ENCODE data around the gene FLCN.
"Not testable (repeated sequence)": the region's sequence is repeated elsewhere in the genome, so short reads cannot be mapped to it uniquely, and the experiment has no call there.

FLCN gene

DNA sequence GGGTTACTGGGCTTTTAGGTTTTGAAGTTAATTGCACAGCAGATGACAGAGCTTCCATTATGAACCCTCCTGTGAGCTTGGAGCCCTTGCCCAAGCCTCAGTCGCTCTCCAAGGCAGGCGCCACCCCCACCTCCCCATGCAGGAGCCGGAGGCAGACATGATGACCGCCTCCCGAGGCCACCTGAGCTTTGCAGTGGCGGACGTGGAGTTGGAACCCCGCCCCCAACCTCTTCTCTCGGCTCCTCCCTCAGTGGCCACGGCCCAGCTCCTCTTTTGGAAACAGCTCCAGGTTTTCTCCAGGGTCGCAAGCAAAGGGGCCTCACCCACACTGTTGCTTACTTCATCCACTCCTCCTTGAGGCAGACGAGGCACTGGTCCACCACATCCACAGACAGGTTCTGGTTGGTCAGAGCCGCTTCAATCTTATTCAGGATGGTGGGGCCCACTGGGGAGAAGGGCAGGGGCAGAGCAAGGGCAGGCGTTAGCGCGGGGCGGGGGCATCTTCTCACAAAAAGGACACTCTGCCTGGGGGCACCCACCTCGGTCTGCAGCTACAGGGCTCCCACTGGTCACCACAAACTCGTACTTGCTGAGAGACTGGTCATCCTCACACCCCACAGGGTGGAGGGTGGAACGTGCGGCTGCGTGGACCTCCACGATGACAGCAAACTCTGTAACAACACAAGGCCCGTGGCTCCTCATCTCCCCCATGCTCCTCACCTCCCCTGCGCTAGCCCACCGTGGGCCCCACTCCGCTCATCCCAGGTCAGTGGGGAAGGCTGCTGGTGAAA lies 22.1 kb downstream of the FLCN start:
- no peak for DNase-seq (ENCODE audit: low read depth in 1 of 2, low spot score in 1 of 2)

DNA sequence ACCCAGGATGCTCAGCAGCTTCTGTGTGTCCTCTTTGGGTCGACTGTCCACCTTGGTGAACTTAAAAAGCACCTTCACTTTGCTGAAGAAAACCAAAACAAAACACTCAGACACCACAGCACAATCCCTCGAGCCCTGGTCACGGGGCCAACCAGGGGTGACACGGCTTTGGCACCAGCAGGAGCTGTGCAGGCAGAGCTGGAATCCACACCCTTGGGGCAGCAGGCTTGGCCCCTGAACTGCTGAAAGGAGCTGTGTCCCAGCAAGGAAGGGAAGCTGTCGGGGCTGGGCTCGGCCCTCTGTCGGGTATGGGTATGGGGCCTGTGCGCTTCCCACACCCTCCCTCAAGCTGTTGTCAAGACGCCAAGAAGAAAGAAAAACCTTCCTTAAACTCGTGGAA lies 23.2 kb downstream of the FLCN start:
- no peak for DNase-seq (ENCODE audit: low read depth in 1 of 2, low spot score in 1 of 2)

DNA sequence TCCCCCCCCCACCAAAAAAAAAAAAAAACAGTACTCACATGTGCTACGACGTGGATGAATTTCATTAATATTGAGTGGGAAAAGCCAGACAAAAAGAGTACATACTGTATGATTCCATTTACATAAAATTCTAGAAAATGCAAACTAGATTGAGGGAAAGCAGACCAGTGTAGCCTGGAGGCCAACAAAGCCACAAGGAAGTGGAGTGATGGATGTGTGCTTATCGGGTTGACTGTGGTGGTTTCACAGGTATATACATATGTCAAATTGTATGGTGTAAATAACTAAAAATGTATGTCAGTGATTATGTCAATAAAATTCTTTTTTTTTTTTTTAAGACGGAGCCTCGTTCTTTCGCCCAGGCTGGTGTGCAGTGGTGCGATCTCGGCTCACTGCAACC lies 29.0 kb downstream of the FLCN start:
- DNase-seq (ENCODE audit: low read depth in 1 of 2, low spot score in 1 of 2): no peak

DNA sequence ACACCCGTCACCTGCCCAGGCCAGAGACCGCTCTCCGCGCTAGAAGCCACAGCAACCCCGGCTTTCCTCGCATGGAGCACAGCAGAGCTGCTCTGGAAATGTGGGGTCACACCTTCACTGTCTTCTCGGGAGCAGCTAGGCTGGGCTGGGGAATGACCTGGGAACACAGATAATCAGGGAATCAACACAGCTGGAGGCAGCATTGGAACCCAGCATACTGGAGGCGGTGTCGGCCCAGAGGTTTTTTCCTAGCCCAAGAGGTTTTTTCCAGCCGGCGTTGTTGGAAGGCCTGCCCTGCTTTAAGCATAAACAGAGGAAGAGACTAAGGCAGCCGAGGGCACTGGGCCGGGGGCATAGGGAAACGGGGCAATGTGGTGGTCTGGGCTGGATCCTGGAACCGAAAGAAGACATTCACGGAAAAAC lies 30.0 kb downstream of the FLCN start:
- no peak for DNase-seq (ENCODE audit: low read depth in 1 of 2, low spot score in 1 of 2)

DNA sequence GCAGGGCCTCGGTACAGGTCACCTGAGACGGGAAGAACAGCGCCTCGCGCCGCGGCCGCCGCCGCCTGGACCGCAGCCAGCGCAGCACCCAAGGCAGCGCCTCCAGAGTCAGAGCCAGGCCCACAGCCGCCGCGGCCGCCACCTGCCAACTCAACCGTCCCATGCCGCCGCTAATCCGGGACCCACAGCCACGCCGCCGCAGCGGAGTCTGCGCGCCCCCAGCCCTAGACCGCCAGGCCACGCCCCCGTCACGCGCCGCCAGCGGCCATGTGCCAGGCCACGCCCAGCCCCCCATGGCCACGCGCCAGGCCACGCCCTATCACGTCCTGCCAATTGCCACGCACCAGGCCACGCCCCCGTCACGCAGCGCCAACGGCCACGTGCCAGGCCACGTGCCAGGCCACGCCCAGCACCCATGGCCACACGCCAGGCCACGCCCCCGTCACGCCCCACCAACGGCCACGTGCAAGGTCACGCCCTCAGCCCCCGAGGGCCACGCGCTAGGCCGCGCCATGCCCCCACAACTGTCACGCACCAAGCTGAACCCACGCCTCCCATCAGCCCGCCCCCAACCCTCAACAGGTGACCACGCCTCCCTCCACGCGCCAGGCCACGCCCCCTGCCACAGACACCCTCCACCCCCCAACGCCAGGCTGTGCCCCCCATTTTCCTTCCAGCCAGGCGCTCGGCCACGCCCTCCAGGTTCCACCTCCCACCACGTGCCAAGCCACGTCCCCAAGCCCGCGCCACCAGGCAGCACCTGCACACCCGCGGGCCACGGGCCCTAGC lies 30.6 kb downstream of the FLCN start, which contains the start of gene PLD6:
PLD6 (minus strand) TSS at position 210 of the 789 bp plus-strand sequence; CDS start at position 163, 47 bp downstream.
- peak; percentile 82 to 90 for DNase-seq (ENCODE audit: low read depth in 1 of 2, low spot score in 1 of 2)

DNA sequence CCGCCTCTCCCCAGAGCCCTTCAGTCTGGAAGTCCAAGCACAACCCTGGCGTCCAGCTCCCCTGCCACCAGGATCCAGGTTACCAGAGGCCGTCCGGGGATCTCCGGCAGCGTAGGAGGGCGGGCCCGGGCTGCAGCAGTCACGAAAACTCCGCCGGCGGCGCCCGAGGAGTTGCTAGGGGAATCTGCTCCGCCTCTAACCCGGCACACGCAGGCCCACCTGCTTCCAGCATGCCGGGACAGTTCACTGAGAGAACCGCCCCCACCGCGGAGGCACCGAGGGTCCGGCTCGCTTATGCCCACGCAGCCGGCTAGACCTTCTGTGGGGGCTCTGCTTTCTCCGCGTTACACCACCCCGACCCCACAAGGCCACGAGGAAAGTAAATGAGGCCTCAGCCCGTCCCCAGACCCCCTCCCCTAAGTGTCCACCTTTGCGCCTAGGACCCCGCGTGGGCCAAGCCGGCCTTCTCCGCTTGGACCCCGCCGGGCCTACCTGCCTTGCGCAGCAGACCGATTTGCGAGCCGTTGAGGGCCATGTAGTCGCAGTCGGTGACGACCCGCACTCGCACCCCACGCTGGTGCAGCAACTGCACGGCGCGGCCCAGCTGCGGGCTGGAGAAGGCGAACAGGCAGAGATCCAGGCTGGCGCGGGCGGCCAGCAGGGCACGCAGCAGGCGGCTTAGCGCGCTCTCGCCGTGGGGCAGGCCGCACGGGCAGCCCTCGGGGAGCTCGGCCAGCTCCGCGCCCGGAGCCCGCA lies 31.4 kb downstream of the FLCN start:
- DNase-seq (ENCODE audit: low read depth in 1 of 2, low spot score in 1 of 2): peak; percentile 35 to 49

DNA sequence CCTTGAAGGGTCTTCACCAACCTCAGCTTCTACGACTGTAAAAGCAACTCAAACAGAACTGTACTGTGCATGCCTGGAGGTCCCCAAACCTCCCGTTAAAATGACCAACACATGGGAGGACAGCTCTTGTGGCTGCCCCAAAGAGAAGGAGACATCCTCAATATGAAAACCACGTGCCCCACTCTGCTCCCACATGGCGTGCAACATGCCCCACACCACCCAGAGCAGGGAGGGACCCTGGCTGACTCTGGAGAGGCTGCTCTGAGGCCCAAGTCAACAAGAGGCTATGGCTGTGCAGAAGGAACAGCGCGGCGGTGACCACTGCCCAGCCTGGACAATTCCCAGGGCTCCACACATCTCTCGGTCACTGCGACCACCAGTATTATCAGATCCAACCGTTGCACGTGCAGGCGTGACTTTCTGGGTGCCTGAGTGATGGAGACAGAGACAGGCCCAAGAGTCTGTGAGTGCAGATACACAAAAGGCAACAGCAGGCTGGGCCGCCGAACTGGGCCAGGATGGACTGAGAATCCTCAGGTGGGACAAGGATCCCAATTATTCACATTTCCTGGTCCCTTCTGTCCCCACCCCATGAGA lies 32.2 kb downstream of the FLCN start:
- no peak for DNase-seq (ENCODE audit: low read depth in 1 of 2, low spot score in 1 of 2)

DNA sequence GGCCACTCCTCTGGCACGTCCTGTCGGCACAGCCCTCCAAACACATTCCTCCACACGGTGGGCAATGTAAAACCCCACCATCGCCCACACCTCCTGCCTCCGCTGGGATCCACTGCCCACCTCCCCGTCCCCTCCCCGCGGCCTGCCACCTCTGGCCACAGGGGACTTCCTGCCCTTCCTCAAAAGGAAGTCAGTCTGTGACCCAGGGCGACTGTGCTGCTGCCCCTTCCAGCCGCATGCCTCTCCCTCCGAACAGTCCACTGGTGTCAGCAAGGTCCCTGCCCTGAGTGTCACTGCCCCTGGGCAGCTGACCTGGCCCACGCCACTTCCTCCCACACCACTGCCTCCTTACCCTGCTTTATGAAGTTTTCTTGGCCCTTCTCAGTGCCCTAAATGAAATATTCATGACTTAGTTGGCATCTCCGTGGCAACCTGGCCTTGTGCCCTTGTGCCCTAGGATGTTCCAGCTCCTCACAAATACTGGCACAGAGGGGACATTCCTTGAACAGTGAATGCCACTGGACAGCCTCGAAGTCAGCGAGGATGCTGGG lies 32.9 kb downstream of the FLCN start:
- DNase-seq (ENCODE audit: low read depth in 1 of 2, low spot score in 1 of 2): no peak

DNA sequence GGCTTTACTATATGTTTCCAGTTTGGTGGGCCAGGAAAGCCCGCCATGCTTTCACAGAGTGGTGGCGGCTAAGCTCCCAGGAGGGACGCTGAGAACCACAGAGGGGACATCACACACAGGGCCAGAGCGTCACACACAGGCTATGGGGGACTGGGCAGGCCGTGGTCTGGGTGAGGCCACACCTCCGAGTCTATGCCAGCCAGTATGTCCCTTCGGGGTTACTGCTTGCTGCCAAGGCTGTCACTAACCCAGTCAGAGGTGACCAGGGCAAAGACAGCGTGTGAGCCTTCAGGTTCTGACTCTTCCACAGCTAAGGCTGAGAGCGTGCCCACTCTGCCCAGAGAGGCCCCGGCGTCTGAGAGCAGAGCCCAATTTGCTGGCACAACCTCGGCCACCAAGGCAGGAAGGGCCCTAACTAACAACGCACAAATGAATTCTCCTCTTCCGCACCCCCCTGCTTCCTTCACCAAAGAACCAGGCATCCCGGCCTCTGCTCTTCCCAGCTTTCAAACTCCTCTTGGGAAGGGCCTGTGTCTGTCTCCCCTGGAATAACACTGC lies 33.7 kb downstream of the FLCN start:
- DNase-seq (ENCODE audit: low read depth in 1 of 2, low spot score in 1 of 2): no peak

DNA sequence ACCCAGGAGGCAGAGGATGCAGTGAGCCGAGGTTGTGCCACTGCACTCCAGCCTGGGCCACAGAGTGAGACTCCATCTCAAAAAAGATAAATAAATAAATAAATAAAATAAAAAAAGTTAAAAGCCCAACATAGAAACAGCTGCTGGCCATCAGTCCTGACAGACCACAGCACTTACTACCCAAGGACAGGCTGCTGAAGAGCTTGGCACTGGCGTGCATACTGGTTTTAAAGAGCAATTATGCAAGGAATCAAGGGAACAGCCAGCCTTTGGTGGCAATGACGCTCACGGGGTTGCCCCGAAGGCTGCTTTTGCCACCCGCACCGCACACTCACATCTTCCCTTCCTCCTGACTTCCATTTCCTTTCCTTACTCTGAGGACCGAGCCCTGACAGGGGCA lies 35.1 kb downstream of the FLCN start:
- DNase-seq (ENCODE audit: low read depth in 1 of 2, low spot score in 1 of 2): no peak

DNA sequence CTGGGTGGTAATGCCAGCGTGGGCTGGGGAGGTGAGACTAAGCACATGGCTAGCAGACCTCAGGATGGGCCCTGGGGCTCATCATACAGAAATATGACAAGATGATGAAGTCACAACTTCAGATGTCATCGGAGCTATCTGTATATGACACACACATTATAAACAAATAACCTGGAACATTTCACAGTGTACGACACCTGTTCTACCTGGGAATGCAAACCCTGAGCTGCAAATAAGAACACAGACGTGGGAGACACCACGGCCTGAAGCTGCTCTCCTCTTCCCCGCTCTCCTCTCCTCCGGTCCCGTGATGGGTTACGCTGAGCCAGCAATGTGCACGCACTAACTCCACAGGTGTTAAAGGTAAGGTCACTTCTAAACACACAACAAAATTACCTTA lies 35.7 kb downstream of the FLCN start:
- DNase-seq (ENCODE audit: low read depth in 1 of 2, low spot score in 1 of 2): no peak

DNA sequence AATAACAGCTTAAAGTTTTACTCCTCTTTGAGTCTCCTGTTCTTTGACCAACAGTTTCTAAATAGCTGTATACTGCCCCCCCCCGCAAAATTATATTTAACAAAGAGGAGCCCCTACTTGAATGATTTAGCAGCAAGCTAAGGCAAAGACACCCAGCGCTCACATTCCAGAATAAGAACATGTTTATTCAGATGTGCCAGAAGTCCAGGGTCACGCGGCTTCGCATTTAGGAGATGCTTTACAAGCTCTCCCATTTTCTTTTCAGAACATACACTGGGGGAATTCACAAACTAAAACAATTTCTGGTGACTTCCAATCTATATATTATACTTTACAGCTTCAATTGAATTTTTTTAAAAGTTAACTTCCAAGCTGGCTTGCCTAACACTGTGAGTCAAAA lies 36.1 kb downstream of the FLCN start:
- no peak for DNase-seq (ENCODE audit: low read depth in 1 of 2, low spot score in 1 of 2)

DNA sequence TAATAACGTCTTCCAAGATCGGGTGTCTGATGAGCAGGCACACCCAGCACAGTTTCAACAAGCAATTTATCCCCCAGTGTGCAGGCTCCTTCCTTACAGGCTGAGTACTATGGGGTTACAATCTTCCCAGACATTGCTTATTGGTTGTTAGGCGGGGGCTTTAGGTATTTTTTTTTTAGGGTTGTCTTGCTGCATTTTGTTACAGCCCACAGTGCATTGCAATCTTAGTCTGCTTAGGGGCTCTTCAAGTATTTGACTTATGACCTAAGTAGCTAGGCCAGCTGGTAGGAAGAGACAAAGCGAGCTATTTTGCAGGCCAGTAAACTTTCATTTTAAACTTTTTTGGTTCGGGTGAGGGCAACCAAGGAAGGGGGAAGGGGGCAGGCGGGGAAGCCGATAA lies 36.7 kb downstream of the FLCN start:
- no peak for DNase-seq (ENCODE audit: low read depth in 1 of 2, low spot score in 1 of 2)

DNA sequence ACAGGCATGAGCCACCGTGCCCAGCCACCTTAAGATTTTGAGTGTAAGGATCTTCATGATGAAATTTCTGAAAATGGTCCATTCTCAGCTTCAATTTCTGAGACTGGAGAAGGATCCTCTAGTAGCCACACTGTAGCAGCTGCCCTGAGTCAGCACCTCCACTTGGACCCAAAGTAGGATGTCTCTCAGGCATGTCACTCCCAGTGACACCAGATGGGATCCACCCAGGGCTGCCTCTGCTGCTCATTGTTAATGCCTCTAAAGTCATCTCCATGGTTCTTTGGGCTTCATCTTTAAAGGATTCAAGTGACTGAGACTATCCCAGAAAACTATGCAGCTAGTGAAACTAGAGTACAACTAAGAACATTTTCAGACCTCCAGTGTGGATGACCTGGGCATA lies 38.7 kb downstream of the FLCN start:
- DNase-seq (ENCODE audit: low read depth in 1 of 2, low spot score in 1 of 2): no peak

DNA sequence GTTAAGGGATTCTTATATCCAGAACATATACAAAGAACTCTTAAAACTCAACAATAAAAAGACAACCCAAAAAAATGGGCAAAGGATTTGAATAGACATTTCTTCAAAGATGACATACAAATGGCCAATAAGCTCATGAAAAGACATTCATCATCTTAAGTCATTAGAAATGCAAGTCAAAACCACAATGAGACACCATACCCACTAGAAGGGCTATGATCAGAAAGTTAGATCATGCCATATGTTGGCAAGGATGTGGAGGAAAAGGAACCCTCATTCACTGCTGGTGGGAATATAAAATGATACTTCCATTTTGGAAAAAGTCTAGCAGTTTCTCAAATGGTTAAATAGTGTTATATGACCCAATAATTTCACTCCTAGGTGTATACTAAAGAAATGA lies 40.2 kb downstream of the FLCN start:
- DNase-seq (ENCODE audit: low read depth in 1 of 2, low spot score in 1 of 2): no peak

DNA sequence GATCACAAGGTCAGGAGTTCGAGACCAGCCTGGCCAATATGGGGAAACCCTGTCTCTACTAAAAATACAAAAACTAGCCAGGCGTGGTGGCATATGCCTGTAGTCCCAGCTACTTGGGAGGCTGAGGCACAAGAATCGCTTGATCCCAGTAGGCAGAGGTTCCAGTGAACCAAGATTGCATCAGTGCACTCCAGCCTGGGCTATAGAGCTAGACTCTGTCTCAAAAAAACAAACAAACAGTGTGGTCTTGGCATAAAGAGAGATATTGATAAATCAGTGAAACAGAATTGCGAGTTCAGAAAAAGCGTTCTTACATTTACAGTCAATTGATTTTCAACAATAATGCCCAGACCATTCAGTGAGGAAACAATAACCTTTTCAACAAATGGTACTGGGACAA lies 41.5 kb downstream of the FLCN start:
- not testable (repeated sequence) for DNase-seq (ENCODE audit: low read depth in 1 of 2, low spot score in 1 of 2)

DNA sequence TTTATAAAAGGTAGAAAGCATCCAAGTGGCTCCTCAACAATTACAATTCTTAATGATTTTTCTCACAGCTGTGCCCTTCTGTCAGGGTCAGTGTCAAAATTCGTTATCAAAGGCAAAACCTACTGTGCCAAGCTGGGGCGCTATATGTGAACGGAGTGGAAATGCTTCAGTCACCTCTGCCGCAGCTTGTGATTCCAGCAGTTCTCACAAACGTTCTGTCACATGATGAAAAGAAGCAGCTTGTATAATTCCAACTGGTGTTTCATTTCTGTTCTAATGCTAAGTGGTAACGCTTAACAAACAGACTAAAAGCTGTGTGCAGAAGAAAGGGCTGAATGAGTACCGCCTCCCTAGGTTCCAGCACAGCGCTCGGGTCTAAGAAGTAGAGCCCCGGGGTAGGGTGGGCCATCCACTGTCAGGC lies 45.0 kb downstream of the FLCN start:
- no peak for DNase-seq (ENCODE audit: low read depth in 1 of 2, low spot score in 1 of 2)

DNA sequence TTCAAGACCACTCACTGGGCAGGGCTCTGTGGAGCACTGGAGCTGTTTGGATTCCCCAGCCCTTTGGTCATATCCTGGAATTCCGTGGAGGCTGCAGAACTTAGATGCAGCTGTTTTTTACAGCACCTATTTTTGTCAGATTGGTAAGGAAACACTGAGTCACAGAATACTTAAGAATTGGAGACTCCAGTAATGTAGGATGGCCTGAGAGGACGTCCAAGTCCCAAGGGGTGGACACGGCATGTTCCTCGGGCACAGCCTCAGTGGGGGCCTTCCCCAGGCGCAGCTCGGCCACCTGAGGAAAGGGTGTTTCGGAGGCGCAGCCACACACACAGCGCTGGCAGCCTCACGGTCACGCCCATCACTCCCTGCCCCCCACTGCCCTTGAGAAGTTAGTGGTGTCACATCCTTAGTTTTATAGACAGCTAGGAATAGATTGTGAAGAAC lies 45.6 kb downstream of the FLCN start:
- DNase-seq (ENCODE audit: low read depth in 1 of 2, low spot score in 1 of 2): no peak

DNA sequence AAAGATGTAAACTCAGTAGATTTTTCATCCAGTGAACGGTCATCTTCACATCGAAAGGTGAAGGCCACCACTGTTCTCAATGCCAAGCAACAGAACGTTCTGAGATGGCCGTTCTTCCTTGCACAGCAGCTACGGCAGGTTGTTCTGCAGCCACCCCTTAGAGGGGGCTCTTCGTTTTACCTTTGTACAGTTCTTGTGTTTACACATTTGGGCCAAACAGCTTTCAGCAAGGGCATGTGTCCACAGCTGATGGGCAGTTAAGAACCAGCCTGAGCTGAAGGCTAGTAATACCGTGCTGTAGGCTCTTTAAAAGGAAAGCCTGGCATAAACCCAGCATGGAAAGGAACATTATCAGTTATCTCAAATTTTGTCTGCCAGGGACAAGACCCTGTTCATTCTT lies 46.8 kb downstream of the FLCN start:
- DNase-seq (ENCODE audit: low read depth in 1 of 2, low spot score in 1 of 2): no peak

DNA sequence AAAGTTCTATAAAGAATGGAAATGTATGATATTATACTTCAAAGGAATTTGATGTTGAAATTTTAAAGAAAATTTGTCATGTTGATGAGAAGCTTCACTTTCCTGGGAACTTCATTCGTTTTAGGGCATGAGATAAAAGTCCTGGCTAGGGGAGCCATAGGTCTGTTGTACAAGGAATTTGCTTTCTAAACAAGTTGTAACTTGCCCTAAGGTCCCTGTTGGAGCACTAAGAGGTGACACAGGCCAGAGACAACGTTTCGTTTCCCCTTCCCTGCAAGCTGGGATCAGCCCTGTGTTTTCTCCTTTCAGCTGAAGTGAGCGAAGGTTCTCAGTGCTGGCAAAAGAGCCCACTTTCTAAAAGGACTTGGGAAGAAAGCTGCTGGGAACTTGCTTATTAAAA lies 47.4 kb downstream of the FLCN start:
- DNase-seq (ENCODE audit: low read depth in 1 of 2, low spot score in 1 of 2): no peak

DNA sequence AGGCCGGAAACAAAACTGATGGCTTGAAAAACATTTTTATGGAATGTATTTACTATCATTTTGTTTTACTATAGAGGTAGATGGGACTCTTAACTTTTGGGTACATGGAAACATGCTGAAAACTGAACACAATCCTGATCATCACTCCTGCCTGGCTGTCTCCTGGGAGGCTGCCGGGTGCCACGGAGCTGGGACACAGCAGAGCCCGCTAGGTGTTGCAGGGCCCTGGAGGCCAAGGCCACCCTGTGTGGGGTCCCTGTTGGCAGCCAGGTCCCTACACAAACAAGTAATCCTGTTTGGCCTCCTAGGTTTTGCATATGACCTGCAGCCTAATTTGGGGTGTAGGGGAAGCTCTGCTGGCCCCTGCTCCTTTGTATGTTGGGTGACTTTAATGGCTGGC lies 48.4 kb downstream of the FLCN start:
- DNase-seq (ENCODE audit: low read depth in 1 of 2, low spot score in 1 of 2): no peak
